ENCODE measurements around the gene PPIP5K1.
"Not testable (repeated sequence)": the region's sequence is repeated elsewhere in the genome, so short reads cannot be mapped to it uniquely, and the experiment has no call there.

The PPIP5K1 gene

DNA sequence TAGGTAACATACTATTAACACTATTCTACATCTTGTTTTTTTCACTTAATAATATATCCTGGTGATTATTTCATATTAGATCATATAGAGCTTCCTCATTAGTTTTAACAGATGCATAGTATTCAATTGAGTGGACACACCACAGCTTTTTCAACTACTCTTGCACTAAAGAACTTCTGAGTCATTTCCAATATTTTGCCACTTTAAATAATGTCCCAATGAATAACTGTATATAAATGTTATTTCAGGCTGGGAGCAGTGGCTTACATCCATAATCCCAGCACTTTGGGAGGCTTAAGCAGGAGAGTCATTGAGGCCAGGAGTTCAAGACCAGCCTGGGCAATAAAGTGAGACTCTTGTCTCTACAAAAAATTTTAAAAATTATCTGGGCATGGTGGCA lies 45.7 kb downstream of the PPIP5K1 start:
- DNase-seq, result no peak

GRCh38 chr15:43541785-43542184 lies 48.2 kb downstream of the PPIP5K1 start:
- DNase-seq, result no peak

- DNase-seq, result no peak
Observed at GRCh38 chr15:43538091-43538490, 51.9 kb downstream of the PPIP5K1 start.

DNA sequence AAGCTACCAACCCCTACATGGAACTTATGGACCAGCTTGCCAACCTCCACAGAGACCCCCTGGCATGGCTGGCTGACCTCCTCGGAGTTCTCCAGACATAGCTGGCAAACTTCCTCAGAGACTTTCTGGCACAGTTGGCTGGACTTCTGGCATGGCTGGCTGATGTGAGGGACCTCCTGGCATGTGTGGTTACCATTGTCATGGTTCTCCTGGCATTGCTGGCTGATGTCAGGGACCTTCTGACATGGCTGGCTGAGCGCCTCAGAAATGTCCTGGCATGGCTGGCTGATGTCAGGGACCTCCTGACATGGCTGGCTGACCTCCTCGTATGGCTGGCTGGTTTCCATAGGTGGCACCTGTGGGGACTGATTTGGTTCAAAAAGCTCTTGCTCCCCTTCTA lies 55.1 kb downstream of the PPIP5K1 start:
- DNase-seq, result no peak

DNA sequence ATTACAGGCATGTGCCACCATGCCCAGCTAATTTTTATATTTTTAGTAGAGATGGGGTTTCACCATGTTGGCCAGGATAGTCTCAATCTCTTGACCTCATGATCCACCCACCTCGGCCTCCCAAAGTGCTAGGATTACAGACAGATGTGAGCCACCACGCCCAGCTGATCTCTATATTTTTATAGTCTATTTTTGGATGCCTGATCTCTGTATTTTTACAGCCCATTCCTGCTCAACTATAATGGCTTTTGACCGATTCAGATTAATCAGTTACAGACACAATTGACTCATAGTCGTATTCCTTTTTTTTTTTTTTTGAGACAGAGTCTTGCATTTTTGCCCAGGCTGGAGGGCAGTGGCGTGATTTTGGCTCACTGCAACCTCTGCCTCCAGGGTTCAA lies 57.2 kb downstream of the PPIP5K1 start:
- not testable (repeated sequence) for DNase-seq

GRCh38 chr15:43531018-43531670 lies 58.9 kb downstream of the PPIP5K1 start:
- DNase-seq, result no peak

- no peak for DNase-seq
Observed at GRCh38 chr15:43529587-43530345, 60.2 kb downstream of the PPIP5K1 start.

GRCh38 chr15:43529141-43529540 lies 60.9 kb downstream of the PPIP5K1 start:
- DNase-seq, result no peak

DNA sequence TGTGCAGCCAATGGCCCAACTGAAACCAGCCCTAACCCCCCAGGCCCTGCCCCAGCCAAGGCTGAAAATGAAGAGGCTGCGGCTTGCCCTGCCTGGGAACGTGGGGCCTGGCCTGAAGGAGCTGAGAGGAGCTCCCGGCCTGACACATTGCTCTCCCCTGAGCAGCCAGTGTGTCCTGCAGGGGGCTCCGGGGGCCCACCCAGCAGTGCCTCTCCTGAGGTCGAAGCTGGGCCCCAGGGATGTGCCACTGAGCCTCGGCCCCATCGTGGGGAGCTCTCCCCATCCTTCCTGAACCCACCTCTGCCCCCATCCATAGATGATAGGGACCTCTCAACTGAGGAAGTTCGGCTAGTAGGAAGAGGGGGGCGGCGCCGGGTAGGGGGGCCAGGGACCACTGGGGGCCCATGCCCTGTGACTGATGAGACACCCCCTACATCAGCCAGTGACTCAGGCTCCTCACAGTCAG lies 61.4 kb downstream of the PPIP5K1 start:
- no peak for DNase-seq

DNA sequence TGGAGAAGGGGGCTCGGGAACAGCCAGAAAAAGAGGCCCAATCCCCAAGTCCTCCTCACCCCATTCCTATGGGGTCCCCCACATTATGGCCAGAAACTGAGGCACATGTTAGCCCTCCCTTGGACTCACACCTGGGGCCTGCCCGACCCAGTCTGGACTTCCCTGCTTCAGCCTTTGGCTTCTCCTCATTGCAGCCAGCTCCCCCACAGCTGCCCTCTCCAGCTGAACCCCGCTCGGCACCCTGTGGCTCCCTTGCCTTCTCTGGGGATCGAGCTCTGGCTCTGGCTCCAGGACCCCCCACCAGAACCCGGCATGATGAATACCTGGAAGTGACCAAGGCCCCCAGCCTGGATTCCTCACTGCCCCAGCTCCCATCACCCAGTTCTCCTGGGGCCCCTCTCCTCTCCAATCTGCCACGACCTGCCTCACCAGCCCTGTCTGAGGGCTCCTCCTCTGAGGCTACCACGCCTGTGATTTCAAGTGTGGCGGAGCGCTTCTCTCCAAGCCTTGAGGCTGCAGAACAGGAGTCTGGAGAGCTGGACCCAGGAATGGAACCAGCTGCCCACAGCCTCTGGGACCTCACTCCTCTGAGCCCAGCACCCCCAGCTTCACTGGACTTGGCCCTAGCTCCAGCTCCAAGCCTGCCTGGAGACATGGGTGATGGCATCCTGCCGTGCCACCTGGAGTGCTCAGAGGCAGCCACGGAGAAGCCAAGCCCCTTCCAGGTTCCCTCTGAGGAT lies 62.0 kb downstream of the PPIP5K1 start:
- no peak for DNase-seq

GRCh38 chr15:43527016-43527801 lies 62.8 kb downstream of the PPIP5K1 start:
- no peak for DNase-seq

DNA sequence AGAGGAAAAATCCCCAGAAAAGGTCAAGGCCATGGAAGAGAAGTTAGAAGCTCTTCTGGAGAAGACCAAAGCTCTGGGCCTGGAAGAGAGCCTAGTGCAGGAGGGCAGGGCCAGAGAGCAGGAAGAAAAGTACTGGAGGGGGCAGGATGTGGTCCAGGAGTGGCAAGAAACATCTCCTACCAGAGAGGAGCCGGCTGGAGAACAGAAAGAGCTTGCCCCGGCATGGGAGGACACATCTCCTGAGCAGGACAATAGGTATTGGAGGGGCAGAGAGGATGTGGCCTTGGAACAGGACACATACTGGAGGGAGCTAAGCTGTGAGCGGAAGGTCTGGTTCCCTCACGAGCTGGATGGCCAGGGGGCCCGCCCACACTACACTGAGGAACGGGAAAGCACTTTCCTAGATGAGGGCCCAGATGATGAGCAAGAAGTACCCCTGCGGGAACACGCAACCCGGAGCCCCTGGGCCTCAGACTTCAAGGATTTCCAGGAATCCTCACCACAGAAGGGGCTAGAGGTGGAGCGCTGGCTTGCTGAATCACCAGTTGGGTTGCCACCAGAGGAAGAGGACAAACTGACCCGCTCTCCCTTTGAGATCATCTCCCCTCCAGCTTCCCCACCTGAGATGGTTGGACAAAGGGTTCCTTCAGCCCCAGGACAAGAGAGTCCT lies 63.6 kb downstream of the PPIP5K1 start:
- no peak for DNase-seq

GRCh38 chr15:43525131-43525530 lies 64.9 kb downstream of the PPIP5K1 start:
- DNase-seq, result no peak

DNA sequence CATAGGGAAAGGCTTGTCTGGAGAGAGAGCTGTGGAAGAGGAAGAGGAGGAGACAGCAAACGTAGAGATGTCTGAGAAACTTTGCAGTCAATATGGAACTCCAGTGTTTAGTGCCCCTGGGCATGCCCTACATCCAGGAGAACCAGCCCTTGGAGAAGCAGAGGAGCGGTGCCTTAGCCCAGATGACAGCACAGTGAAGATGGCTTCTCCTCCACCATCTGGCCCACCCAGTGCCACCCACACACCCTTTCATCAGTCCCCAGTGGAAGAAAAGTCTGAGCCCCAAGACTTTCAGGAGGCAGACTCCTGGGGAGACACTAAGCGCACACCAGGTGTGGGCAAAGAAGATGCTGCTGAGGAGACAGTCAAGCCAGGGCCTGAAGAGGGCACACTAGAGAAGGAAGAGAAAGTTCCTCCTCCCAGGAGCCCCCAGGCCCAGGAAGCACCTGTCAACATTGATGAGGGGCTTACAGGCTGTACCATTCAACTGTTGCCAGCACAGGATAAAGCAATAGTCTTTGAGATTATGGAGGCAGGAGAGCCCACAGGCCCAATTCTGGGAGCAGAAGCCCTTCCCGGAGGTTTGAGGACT lies 65.7 kb downstream of the PPIP5K1 start:
- DNase-seq, result no peak

DNA sequence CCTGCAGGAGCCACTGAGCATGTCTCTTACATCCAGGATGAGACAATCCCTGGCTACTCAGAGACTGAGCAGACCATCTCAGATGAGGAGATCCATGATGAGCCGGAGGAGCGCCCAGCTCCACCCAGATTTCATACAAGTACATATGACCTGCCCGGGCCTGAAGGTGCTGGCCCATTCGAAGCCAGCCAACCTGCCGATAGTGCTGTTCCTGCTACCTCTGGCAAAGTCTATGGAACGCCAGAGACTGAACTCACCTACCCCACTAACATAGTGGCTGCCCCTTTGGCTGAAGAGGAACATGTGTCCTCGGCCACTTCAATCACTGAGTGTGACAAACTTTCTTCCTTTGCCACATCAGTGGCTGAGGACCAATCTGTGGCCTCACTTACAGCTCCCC lies 66.4 kb downstream of the PPIP5K1 start:
- no peak for DNase-seq

GRCh38 chr15:43522247-43522646 lies 67.8 kb downstream of the PPIP5K1 start:
- no peak for DNase-seq

DNA sequence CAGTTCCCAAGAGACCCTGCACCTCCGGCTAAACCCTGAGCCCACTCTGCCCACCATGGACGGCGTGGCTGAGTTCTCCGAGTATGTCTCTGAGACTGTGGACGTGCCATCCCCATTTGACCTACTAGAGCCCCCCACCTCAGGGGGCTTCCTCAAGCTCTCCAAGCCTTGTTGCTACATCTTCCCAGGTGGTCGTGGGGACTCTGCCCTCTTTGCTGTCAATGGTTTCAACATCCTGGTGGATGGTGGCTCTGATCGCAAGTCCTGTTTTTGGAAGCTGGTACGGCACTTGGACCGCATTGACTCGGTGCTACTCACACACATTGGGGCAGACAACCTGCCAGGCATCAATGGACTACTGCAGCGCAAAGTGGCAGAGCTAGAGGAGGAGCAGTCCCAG lies 68.6 kb downstream of the PPIP5K1 start:
- DNase-seq, result no peak

DNA sequence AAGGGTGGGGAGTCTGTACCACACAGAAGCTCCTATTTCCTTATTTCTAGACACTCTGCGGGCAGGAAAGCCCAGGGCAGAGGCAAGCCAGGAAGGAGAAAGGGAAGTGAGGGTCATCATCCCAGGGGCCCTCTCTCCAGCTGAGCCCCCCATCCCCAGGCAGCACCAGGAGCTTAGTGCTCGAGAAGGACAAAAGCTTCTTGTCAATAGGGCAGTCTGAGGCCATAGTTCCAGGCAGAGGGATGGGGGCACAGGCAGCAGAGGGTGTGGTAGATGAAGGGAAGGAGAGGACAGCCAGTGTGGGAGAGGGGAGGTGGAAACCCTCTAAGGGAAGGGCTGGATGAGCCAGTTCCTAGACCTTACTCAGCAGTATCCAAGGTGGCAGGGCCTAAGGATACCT lies 69.9 kb downstream of the PPIP5K1 start:
- no peak for DNase-seq

GRCh38 chr15:43519196-43519595 lies 70.8 kb downstream of the PPIP5K1 start:
- no peak for DNase-seq

DNA sequence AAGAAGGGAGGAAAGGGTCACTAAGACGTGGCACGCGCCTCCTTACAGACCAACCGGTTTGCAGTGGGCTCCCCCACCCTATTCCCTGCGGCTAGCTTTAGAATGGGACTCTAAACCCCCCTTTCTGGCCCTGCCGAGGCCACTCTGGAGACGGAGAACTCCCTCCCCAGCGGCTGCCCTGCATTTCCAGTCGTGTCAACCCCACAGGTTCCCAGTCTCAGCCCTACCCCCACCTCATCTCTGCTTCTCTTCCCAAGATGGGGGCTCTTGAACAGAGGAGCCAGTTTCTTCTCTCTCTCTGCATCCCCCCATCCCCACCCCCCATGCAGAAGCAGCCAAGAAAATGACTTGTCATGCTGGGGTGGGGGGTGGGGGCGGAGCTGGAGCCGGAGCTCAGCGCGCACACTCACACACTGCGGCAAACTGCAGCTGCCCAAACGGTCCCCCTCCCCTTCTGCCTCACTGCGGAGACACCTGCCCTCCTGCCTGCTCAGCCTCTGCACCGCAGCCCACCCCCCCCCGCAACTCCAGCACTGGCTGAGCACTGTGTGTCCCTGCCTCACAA lies 71.7 kb downstream of the PPIP5K1 start:
- DNase-seq, result peak; percentile 69

DNA sequence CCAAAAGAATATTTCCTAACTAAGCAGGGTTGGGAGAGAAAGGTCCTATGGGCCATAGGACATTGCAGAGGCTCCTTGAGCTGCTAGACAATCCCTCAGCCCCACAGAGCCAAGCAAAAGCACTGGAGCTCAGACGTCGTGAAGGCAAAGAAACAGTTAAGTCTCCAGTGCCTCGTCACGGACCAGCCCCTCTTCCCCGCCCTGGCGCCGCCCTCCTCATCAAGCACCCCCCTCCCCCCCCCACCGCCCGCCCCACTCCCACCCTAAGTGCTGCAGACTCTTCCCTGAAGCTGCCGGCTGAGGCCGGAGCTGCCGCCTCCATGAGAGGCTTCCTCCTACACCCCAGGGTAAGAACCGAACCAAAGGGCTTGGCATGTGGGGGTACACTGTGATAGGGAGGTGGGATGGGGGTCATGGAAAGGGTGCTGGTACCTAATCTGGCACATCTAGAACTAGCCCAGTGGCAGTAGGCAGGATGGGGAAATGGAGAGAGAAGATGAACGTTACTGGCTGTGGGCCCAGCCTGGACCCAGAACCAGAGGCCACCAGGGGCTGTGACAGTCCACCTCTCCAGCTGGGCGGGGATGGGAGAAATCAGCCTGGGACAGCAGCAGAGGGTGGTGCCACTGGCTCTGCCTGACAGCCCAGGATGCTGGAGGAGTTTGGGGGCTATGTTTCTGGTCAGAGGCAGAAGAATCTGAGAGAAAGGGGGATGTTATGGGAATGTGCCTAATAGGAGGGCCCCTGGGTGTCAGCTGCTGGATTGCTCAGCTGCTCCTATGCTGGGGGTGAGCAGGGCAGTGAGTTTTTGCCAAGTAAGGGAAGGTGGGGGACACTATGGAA lies 72.4 kb downstream of the PPIP5K1 start, which contains the start of gene MAP1A:
Gene MAP1A (plus strand): TSS at position 255 of the 843 bp plus-strand sequence. CDS start 3,866 bp downstream, outside the sequence.
- peak; percentile 86 for DNase-seq
